HEK293T (cell line): Measurements from ENCODE around the gene STXBP5.

Experiments used
- CTCF ChIA-PET: fragments of 350-600 bp; formaldehyde crosslinking; extraction: SDS; loops from one replicate; lab custom pipeline; 2021; ENCODE audit warnings: antibody characterized with exemption, inconsistent platforms; lab: Yijun Ruan, JAX
- POLR2A ChIA-PET: fragments of 350-600 bp; formaldehyde crosslinking; extraction: SDS; loops from one replicate; lab custom pipeline; 2020; ENCODE audit warnings: antibody characterized with exemption, inconsistent platforms; lab: Yijun Ruan, JAX
- DNase-seq: peaks from one replicate; pipeline ENCODE4 v3.0.0; 2012; ENCODE audit warnings: mixed read lengths; ENCODE audit errors: extremely low spot score
- ARNT ChIP-seq: fragments of 450-650 bp; IDR thresholded peaks from 2 replicates; pipeline ENCODE4 v1.6.1; 2017; ENCODE audit warnings: mild to moderate bottlenecking
- BHLHE40 ChIP-seq: fragments of 450-650 bp; IDR thresholded peaks from 2 replicates; pipeline ENCODE4 v1.6.1; 2016; ENCODE audit warnings: mild to moderate bottlenecking, moderate library complexity, borderline replicate concordance
- CTBP1 ChIP-seq: fragments of 450-650 bp; IDR thresholded peaks from 2 replicates; pipeline ENCODE4 v1.6.1; 2016; ENCODE audit warnings: borderline replicate concordance
- ELF4 ChIP-seq: fragments of 450-650 bp; IDR thresholded peaks from 2 replicates; pipeline ENCODE4 v1.6.1; 2017; ENCODE audit warnings: antibody characterized with exemption
- FOXA1 ChIP-seq: fragments of 450-650 bp; IDR thresholded peaks from 2 replicates; pipeline ENCODE4 v1.6.1; 2016; ENCODE audit warnings: mild to moderate bottlenecking
- FOXK2 ChIP-seq: fragments of 450-650 bp; IDR thresholded peaks from 2 replicates; pipeline ENCODE4 v1.6.1; 2016; ENCODE audit warnings: mild to moderate bottlenecking
- FOXM1 ChIP-seq: fragments of 450-650 bp; IDR thresholded peaks from 2 replicates; pipeline ENCODE4 v1.6.1; 2017; ENCODE audit warnings: mild to moderate bottlenecking, borderline replicate concordance
- HDGF ChIP-seq: fragments of 450-650 bp; IDR thresholded peaks from 2 replicates; pipeline ENCODE4 v1.6.1; 2017; ENCODE audit warnings: antibody characterized with exemption, borderline replicate concordance
- L3MBTL2 ChIP-seq: fragments of 450-650 bp; conservative IDR thresholded peaks from 2 replicates; pipeline ENCODE4 v1.6.1; 2016; ENCODE audit warnings: mild to moderate bottlenecking
- LEF1 ChIP-seq: fragments of 450-650 bp; IDR thresholded peaks from 2 replicates; pipeline ENCODE4 v1.6.1; 2017; ENCODE audit warnings: mild to moderate bottlenecking, borderline replicate concordance
- NFRKB ChIP-seq: fragments of 450-650 bp; IDR thresholded peaks from 2 replicates; pipeline ENCODE4 v1.6.1; 2016; ENCODE audit warnings: mild to moderate bottlenecking, moderate library complexity
- PKNOX1 ChIP-seq: fragments of 450-650 bp; IDR thresholded peaks from 2 replicates; pipeline ENCODE4 v1.6.1; 2016
- SP1 ChIP-seq: fragments of 450-650 bp; IDR thresholded peaks from 2 replicates; pipeline ENCODE4 v1.6.1; 2017
- SUZ12 ChIP-seq: fragments of 450-650 bp; IDR thresholded peaks from 2 replicates; pipeline ENCODE4 v1.6.1; 2016; ENCODE audit warnings: mild to moderate bottlenecking
- TARDBP ChIP-seq: fragments of 450-650 bp; IDR thresholded peaks from 2 replicates; pipeline ENCODE4 v1.6.1; 2016
- ZNF384 ChIP-seq: fragments of 450-650 bp; IDR thresholded peaks from 2 replicates; pipeline ENCODE4 v1.6.1; 2016

The STXBP5 gene

DNA sequence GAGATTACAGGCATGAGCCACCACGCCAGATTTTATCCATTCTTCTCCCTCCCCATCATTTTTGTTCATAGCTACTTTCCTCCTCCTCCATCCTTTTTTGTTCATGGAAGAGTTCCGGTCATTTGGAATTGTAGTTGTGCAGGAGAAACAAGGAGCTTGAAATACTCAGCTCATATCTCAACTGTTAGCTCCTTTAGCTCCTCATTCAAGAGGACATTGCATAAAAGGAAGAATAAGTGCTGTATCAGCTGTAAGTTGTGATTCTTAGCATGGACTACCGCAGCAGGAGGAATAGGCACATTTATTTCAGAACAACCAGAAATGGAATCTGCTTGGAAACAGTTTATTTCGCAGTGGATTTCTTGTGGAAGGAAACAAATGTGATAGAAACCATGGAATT lies 7.6 kb downstream of the STXBP5 start:
- ChIA-PET POLR2A (no interaction called here), CTCF (no interaction called here)
- TF ChIP-seq L3MBTL2 = no peak
- DNase-seq = no peak

DNA sequence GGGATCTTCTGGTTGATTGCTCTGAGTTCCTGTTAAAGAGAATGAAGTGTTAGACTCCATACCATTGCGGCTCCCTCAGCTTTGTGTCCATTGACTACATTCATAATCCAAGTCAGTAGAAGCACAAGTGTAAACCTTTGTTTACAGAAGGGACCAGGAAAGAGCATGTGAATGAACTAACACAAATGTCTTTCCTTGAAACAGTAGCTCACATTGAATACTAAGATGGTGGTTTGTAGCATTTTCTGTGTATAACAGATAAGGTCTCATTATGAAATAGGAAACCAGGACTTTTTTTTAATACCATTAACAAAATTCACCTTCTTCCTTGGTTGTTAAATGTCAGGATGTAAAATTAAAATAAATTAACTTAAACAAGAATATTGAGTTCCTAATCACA lies 8.4 kb downstream of the STXBP5 start:
- no peak for DNase-seq
- TF ChIP-seq FOXA1 = no peak
- TF ChIP-seq ZNF384 = no peak
- TF ChIP-seq BHLHE40 = no peak
- TF ChIP-seq NFRKB = no peak
- no peak for TF ChIP-seq SUZ12
- TF ChIP-seq L3MBTL2 = no peak
- no peak for TF ChIP-seq TARDBP
- no peak for TF ChIP-seq PKNOX1
- no peak for TF ChIP-seq LEF1
- no peak for TF ChIP-seq FOXM1
- TF ChIP-seq ELF4 = no peak
- no peak for TF ChIP-seq CTBP1
- no peak for TF ChIP-seq HDGF
- no peak for TF ChIP-seq FOXK2
- TF ChIP-seq SP1 = no peak
- TF ChIP-seq ARNT = no peak
- ChIA-PET POLR2A (no interaction called here), CTCF (interaction anchor here (0.6 kb wide), 1 partner anchor 24 kb away, joined by 4 read pairs; no protein-coding TSS in a partner anchor)

- DNase-seq = no peak
- TF ChIP-seq LEF1 (no peak), NFRKB (no peak), ZNF384 (no peak), SUZ12 (no peak), SP1 (no peak), PKNOX1 (no peak), FOXM1 (no peak), ARNT (no peak), ELF4 (no peak), FOXA1 (no peak), HDGF (no peak), FOXK2 (no peak), L3MBTL2 (no peak)
- POLR2A ChIA-PET = no interaction called here
- CTCF ChIA-PET = no interaction called here
These were observed 9.6 kb downstream of the STXBP5 start for GRCh38 chr6:147213772-147214171.

- CTCF ChIA-PET = no interaction called here
- DNase-seq = no peak
- POLR2A ChIA-PET = no interaction called here
- TF ChIP-seq SP1 (no peak), CTBP1 (no peak), FOXM1 (no peak), NFRKB (no peak), L3MBTL2 (no peak), ARNT (no peak), ZNF384 (no peak), TARDBP (no peak), HDGF (no peak), FOXA1 (no peak), FOXK2 (no peak), BHLHE40 (no peak), SUZ12 (no peak), ELF4 (no peak), PKNOX1 (no peak), LEF1 (no peak)
These were observed 10.3 kb downstream of the STXBP5 start for GRCh38 chr6:147214248-147215227.

DNA sequence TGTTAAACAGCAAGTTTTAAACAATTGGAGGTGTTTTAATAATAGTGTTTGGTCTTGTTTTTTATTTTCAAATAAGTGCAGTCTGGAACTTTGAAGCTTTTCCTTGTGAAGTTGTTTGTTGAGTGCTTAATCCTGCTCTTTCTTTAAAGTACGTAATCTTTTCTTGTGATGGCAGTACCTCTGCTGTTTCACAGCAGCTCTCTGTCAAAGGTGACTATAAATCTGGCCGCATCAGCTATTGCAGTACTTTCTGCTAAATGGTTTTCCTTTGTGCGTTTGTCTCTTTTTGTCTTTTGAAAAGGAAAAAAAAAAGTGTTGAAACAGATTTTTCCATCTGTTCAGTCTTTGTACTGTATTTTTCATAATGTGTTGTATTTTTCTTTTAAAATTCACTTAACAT lies 12.7 kb downstream of the STXBP5 start:
- CTCF ChIA-PET = interaction anchor here (0.6 kb wide), 1 partner anchor 56 kb away, joined by 3 read pairs; no protein-coding TSS in a partner anchor

More for the DNA sequence above, 12.7 kb downstream of the STXBP5 start:
- TF ChIP-seq FOXA1 (no peak), PKNOX1 (peak; percentile 57), ZNF384 (no peak), NFRKB (no peak), SP1 (no peak), TARDBP (no peak), L3MBTL2 (no peak), LEF1 (no peak), CTBP1 (peak; percentile 55; the same call in 1 of the 2 replicates), HDGF (no peak), BHLHE40 (no peak)
- POLR2A ChIA-PET = interaction anchor here (0.7 kb wide), 1 partner anchor 13 kb away, joined by 3 read pairs; no protein-coding TSS in a partner anchor
- DNase-seq = no peak
